PC-3 (cell line): ENCODE results near the gene LIMS2. TPM values are rescaled to one million over a fixed set of nuclear protein-coding genes. Genes with fewer than 3 reads are reported as not detected.

Experiments
- ATAC-seq: fragments of 200-7000 bp; cut with Tn5 transposase; 2 replicates; pipeline ENCODE4 v1.9.1; 2020; ENCODE audit warnings: mild to moderate bottlenecking, moderate library complexity
- BruUV-seq: library from RNA; stranded (reverse); fragments of 400-500 nt; replicated peaks from 2 replicates; lab custom pipeline; 2021; lab: Mats Ljungman, UMichigan
- CTCF ChIA-PET: fragments of 300-600 bp; sonication (Branson Sonifier 250); formaldehyde crosslinking; loops from one replicate; lab custom pipeline; 2022; ENCODE audit warnings: antibody characterized with exemption; lab: Charles Lee
- POLR2A ChIA-PET: fragments of 300-600 bp; sonication (Branson Sonifier 250); formaldehyde crosslinking; loops from one replicate; lab custom pipeline; 2022; ENCODE audit warnings: antibody characterized with exemption; ENCODE audit not compliant: unreplicated experiment; lab: Charles Lee
- DNase-seq: peaks from one replicate; pipeline ENCODE4 v3.0.0-alpha.2; 2015
- H2AFZ ChIP-seq: fragments of 300-600 bp; sonication (generic); 2 replicates; pipeline ENCODE4 v1.6.0; 2016; ENCODE audit warnings: antibody characterized with exemption, low read length
- H3F3A ChIP-seq: fragments of 300-600 bp; sonication (generic); one replicate; pipeline ENCODE4 v1.6.0; 2017; ENCODE audit warnings: antibody characterized with exemption, low read length, control low read depth, mild to moderate bottlenecking; ENCODE audit not compliant: unreplicated experiment
- H3K27ac ChIP-seq: fragments of 300-600 bp; sonication (generic); 2 replicates; pipeline ENCODE4 v1.5.1; 2016; ENCODE audit warnings: mild to moderate bottlenecking, low read length
- H3K27me3 ChIP-seq: fragments of 300-600 bp; sonication (generic); 2 replicates; pipeline ENCODE4 v1.6.1; 2016; ENCODE audit warnings: low read length, mixed read lengths
- H3K36me3 ChIP-seq: fragments of 300-600 bp; sonication (generic); 2 replicates; pipeline ENCODE4 v1.6.1; 2016; ENCODE audit warnings: low read depth, mixed run types, low read length, mixed read lengths
- H3K4me1 ChIP-seq: fragments of 300-600 bp; sonication (generic); 2 replicates; pipeline ENCODE4 v1.5.1; 2016; ENCODE audit warnings: low read length; ENCODE audit not compliant: insufficient read depth
- H3K4me2 ChIP-seq: fragments of 300-600 bp; sonication (generic); 2 replicates; pipeline ENCODE4 v1.6.0; 2016; ENCODE audit warnings: low read length
- H3K4me3 ChIP-seq: fragments of 300-600 bp; sonication (generic); 2 replicates; pipeline ENCODE4 v1.5.1; 2016; ENCODE audit warnings: mild to moderate bottlenecking, low read length, mixed read lengths
- H3K79me2 ChIP-seq: fragments of 300-600 bp; sonication (generic); 2 replicates; pipeline ENCODE4 v1.6.1; 2017; ENCODE audit warnings: low read length, mixed read lengths
- H3K9ac ChIP-seq: fragments of 300-600 bp; sonication (generic); 2 replicates; pipeline ENCODE4 v1.6.0; 2016; ENCODE audit warnings: mild to moderate bottlenecking, low read length
- H3K9me2 ChIP-seq: fragments of 300-600 bp; sonication (generic); replicated peaks from 2 replicates; pipeline ENCODE4 v1.6.1; 2016; ENCODE audit warnings: mixed run types, low read length, mixed read lengths
- H3K9me3 ChIP-seq: fragments of 300-600 bp; sonication (generic); 2 replicates; pipeline ENCODE4 v1.6.1; 2016; ENCODE audit warnings: low read length, mixed read lengths
- H4K20me1 ChIP-seq: fragments of 300-600 bp; sonication (generic); 2 replicates; pipeline ENCODE4 v1.6.1; 2016; ENCODE audit warnings: low read length, mixed read lengths
- CTCF ChIP-seq: fragments of 300-600 bp; sonication (generic); conservative IDR thresholded peaks from 2 replicates; pipeline ENCODE4 v1.5.1; 2017; ENCODE audit warnings: antibody characterized with exemption, low read depth, mild to moderate bottlenecking, low read length
- EZH2 ChIP-seq: fragments of 300-600 bp; sonication (generic); IDR thresholded peaks from one replicate; pipeline ENCODE4 v1.6.1; 2017; ENCODE audit warnings: antibody characterized with exemption, mild to moderate bottlenecking, low read length; ENCODE audit not compliant: unreplicated experiment
- EZH2phosphoT487 ChIP-seq: fragments of 300-600 bp; sonication (generic); IDR thresholded peaks from 2 replicates; pipeline ENCODE4 v1.6.1; 2018; ENCODE audit warnings: mild to moderate bottlenecking, antibody characterized with exemption, low read length, borderline replicate concordance
- intact Hi-C: fragments of 100-400 bp; cut with micrococcal nuclease; formaldehyde crosslinking; loops from 2 replicates; pipeline ENCODE4 v1.9.0; 2023
- total RNA-seq: library from RNA; depleted of rRNA; stranded (reverse); fragments of >200 nt; gene quantifications from 2 replicates; pipeline ENCODE4 v1.2.3, GENCODE V29; 2014

The LIMS2 gene
- total RNA-seq, 1 experiment from 2014 or later = 5.0 TPM

GRCh38 chr2:127670055-127670956 lies 5.0 kb downstream of the LIMS2 start:
- CTCF ChIA-PET = no interaction called here
- TF ChIP-seq CTCF (no peak), EZH2phosphoT487 (no peak), EZH2 (no peak)
- no TSS peak for BruUV-seq

GRCh38 chr2:127669056-127669455 lies 6.3 kb downstream of the LIMS2 start:
- intact Hi-C loops = no loop called here
- no peaks in the 10 kb centered on the region; the same call in 1 of the 2 replicates for H3K36me3 ChIP-seq
- DNase-seq (no peak), ATAC-seq (no peak)
- H3K79me2 ChIP-seq = no peaks in the 10 kb centered on the region
- ChIA-PET CTCF (no interaction called here), POLR2A (no interaction called here)
- 0 out of 2 replicates have a peak, but pooled peaks cover 5% of the 10 kb centered on the region for H3K9me3 ChIP-seq
- H3K9me2 ChIP-seq = no peaks in the 10 kb centered on the region
- no peaks in the 10 kb centered on the region for H3K4me1 ChIP-seq
- H3F3A ChIP-seq = no peaks in the 10 kb centered on the region
- no TSS peak for BruUV-seq
- no peak overlapping the region for H3K27ac ChIP-seq
- no peak overlapping the region for H2AFZ ChIP-seq
- H3K27me3 ChIP-seq = no peaks in the 10 kb centered on the region
- H3K9ac ChIP-seq = no peak overlapping the region
- no peaks in the 10 kb centered on the region for H4K20me1 ChIP-seq
- TF ChIP-seq EZH2 (no peak), CTCF (no peak), EZH2phosphoT487 (no peak)
- H3K4me3 ChIP-seq = no peak overlapping the region
- H3K4me2 ChIP-seq = no peak overlapping the region

More at GRCh38 chr2:127670055-127670956, 5.0 kb downstream of the LIMS2 start:
- H3K9ac ChIP-seq = no peak overlapping the region
- POLR2A ChIA-PET = no interaction called here
- no peak overlapping the region for H2AFZ ChIP-seq
- H3K27ac ChIP-seq = no peak overlapping the region
- H3F3A ChIP-seq = no peaks in the 10 kb centered on the region
- intact Hi-C loops = no loop called here
- H3K9me2 ChIP-seq = no peaks in the 10 kb centered on the region
- no peaks in the 10 kb centered on the region; the same call in 1 of the 2 replicates for H3K36me3 ChIP-seq
- no peaks in the 10 kb centered on the region for H4K20me1 ChIP-seq
- H3K4me1 ChIP-seq = peaks cover 5% of the 10 kb centered on the region; the same call in 1 of the 2 replicates
- ATAC-seq (no peak), DNase-seq (no peak)
- no peak overlapping the region for H3K4me3 ChIP-seq
- H3K27me3 ChIP-seq = no peaks in the 10 kb centered on the region
- 0 out of 2 replicates have a peak, but pooled peaks cover 5% of the 10 kb centered on the region for H3K9me3 ChIP-seq
- H3K79me2 ChIP-seq = no peaks in the 10 kb centered on the region
- no peak overlapping the region for H3K4me2 ChIP-seq
